ENCODE results near the gene TOPAZ1. TPM values are rescaled to one million over a fixed set of nuclear protein-coding genes. Genes with fewer than 3 reads are reported as not detected.
"Not testable (repeated sequence)": the region's sequence is repeated elsewhere in the genome, so short reads cannot be mapped to it uniquely, and the experiment has no call there.

TOPAZ1 gene
- total RNA-seq, 1 donor from 2014 or later: not detected

DNA sequence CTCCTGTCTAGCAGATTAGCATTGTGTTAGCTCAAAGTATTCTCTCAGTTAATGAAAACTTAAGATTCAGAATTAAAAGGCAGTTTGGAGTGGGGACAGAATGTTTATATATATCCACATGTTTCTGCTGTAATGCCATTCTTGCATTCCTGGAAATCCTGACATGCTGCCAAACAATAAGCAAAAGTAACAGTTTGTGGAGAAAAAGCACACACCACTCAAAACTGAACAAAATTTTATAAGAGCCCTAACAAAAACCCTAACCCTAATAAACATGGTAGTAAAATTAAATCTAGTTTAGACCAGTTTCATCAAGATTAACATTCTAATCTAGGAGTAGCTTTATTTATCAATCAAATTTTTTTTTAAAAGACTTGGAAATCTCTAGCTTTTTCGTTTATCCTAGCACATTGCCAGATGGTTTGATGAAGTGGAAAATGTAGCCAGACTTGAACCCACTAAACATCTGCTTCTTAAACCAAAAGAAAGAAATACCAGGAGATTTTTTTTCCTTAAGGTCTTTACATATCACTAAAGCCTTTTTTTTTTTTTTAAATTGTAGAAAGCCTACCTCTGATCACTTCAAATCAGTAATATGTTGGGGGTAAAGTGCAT is 100.6 kb downstream of the TOPAZ1 start:
- peaks cover 4% of the 10 kb centered on the region for H3K9me3 Mint-ChIP-seq
- peaks cover 57% of the 10 kb centered on the region for H3K79me2 ChIP-seq (ENCODE audit: low read depth)
- no peak overlapping the region for H3K4me2 ChIP-seq
- H3F3A ChIP-seq (ENCODE audit: low read depth): peaks cover 3% of the 10 kb centered on the region
- H3K4me1 Mint-ChIP-seq: peaks cover 16% of the 10 kb centered on the region
- TF ChIP-seq CTCF (IDR thresholded peaks at IDR 0.05) (no peak), EZH2phosphoT487 (IDR thresholded peaks at IDR 0.05) (no peak), EZH2 (IDR thresholded peaks at IDR 0.05) (no peak)
- H2AFZ ChIP-seq (replicated peaks): no peak overlapping the region
- H3K9me3 ChIP-seq (ENCODE audit: low read depth): no peaks in the 10 kb centered on the region
- H3K36me3 ChIP-seq: no peaks in the 10 kb centered on the region
- no peak overlapping the region for H3K27ac Mint-ChIP-seq
- H3K27me3 ChIP-seq: no peaks in the 10 kb centered on the region
- H3K9ac ChIP-seq: no peak overlapping the region
- H3K4me3 ChIP-seq: no peak overlapping the region
- H3K4me1 ChIP-seq: peaks cover 27% of the 10 kb centered on the region
- no peak overlapping the region for H3K27ac ChIP-seq
- H4K20me1 ChIP-seq (ENCODE audit: low read depth): no peaks in the 10 kb centered on the region
- H3K36me3 Mint-ChIP-seq: peaks cover 11% of the 10 kb centered on the region
- H3K4me3 Mint-ChIP-seq: no peak overlapping the region
- no peak for DNase-seq (ENCODE audit: low spot score)
- H3K27me3 Mint-ChIP-seq (ENCODE audit: insufficient read depth, low read depth): peaks cover 3% of the 10 kb centered on the region

DNA sequence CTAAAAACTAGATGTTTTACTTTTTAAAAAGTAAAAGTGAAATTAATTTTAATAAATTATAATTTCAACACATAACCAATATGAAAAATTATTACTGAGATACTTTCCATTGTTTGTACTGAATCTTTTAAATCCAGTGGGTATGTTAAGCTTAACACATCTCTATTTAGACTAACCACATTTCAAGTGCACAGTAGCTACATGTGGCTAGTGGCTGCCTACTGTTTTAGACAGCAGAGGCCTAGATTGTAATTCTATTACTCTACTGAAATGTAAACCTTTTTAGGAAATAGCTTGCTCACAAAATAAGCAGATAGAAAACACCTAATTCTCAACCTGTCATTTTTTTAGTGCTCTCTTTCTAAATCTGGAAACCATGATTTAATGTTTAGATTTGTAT is 101.7 kb downstream of the TOPAZ1 start:
- TF ChIP-seq CTCF (IDR thresholded peaks at IDR 0.05): no peak
- TF ChIP-seq EZH2phosphoT487 (IDR thresholded peaks at IDR 0.05): no peak
- no peak for TF ChIP-seq EZH2 (IDR thresholded peaks at IDR 0.05)
- Histone ChIP-seq H3K27me3 (no peaks in the 10 kb centered on the region), H3K9me3 (ENCODE audit: low read depth) (no peaks in the 10 kb centered on the region), H3K79me2 (ENCODE audit: low read depth) (peaks cover 62% of the 10 kb centered on the region), H3K4me2 (no peak overlapping the region), H2AFZ (replicated peaks) (no peak overlapping the region), H3K4me3 (no peak overlapping the region), H3K36me3 (no peaks in the 10 kb centered on the region), H3F3A (ENCODE audit: low read depth) (no peaks in the 10 kb centered on the region), H4K20me1 (ENCODE audit: low read depth) (no peaks in the 10 kb centered on the region), H3K9ac (no peak overlapping the region), H3K27ac (no peak overlapping the region), H3K4me1 (peaks cover 26% of the 10 kb centered on the region)
- H3K36me3 Mint-ChIP-seq: peaks cover 11% of the 10 kb centered on the region
- DNase-seq (ENCODE audit: low spot score): no peak
- H3K27ac Mint-ChIP-seq: no peak overlapping the region
- peaks cover 11% of the 10 kb centered on the region for H3K4me1 Mint-ChIP-seq
- H3K27me3 Mint-ChIP-seq (ENCODE audit: insufficient read depth, low read depth): peaks cover 2% of the 10 kb centered on the region
- peaks cover 4% of the 10 kb centered on the region for H3K9me3 Mint-ChIP-seq
- no peak overlapping the region for H3K4me3 Mint-ChIP-seq

DNA sequence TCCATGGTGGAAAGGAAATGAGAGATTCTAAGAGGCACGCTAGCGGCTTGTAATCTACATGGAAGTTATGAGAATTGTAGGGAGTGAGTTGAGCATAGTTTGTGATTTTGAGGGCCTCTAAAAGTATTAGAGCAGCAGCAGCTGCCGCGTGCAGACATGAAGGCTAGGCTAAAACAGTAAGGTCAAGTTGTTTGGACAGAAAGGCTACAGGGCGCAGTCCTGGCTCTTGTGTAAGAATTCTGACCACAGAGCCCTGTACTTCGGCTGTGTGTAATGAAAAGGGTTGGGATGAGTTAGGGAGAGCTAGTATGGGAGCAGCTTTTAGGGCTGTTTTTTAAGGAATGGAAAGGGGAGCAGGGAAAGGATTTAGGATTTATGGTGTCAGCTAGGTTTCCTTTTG is 104.9 kb downstream of the TOPAZ1 start:
- H3K9me3 Mint-ChIP-seq: not testable (repeated sequence)

GRCh38 chr3:44348993-44349392 is 107.3 kb downstream of the TOPAZ1 start:
- no peak overlapping the region for H3K4me3 Mint-ChIP-seq
- Histone ChIP-seq H2AFZ (replicated peaks) (no peak overlapping the region), H3K4me1 (peaks cover 17% of the 10 kb centered on the region), H4K20me1 (ENCODE audit: low read depth) (no peaks in the 10 kb centered on the region), H3K4me3 (no peak overlapping the region), H3K4me2 (no peak overlapping the region), H3K27me3 (no peaks in the 10 kb centered on the region), H3K9me3 (ENCODE audit: low read depth) (no peaks in the 10 kb centered on the region), H3F3A (ENCODE audit: low read depth) (no peaks in the 10 kb centered on the region), H3K9ac (no peak overlapping the region), H3K36me3 (no peaks in the 10 kb centered on the region), H3K79me2 (ENCODE audit: low read depth) (peaks cover 52% of the 10 kb centered on the region), H3K27ac (no peak overlapping the region)
- no peaks in the 10 kb centered on the region for H3K4me1 Mint-ChIP-seq
- H3K27me3 Mint-ChIP-seq (ENCODE audit: insufficient read depth, low read depth): peaks cover 2% of the 10 kb centered on the region
- no peak overlapping the region for H3K27ac Mint-ChIP-seq
- DNase-seq (ENCODE audit: low spot score): no peak
- peaks cover 8% of the 10 kb centered on the region for H3K9me3 Mint-ChIP-seq
- H3K36me3 Mint-ChIP-seq: peaks cover 22% of the 10 kb centered on the region
- TF ChIP-seq EZH2 (IDR thresholded peaks at IDR 0.05): no peak
- no peak for TF ChIP-seq CTCF (IDR thresholded peaks at IDR 0.05)
- TF ChIP-seq EZH2phosphoT487 (IDR thresholded peaks at IDR 0.05): no peak

More for the DNA sequence above, 104.9 kb downstream of the TOPAZ1 start:
- not testable (repeated sequence) for H3K9ac ChIP-seq; H3K4me1 Mint-ChIP-seq; H3K4me3 Mint-ChIP-seq; H3K4me2 ChIP-seq; H3K27me3 Mint-ChIP-seq (ENCODE audit: insufficient read depth, low read depth); H3K4me3 ChIP-seq; H3K9me3 ChIP-seq (ENCODE audit: low read depth); H3K27me3 ChIP-seq; H3K27ac Mint-ChIP-seq; H3K27ac ChIP-seq; H2AFZ ChIP-seq (replicated peaks); H3F3A ChIP-seq (ENCODE audit: low read depth); DNase-seq (ENCODE audit: low spot score); H3K36me3 ChIP-seq; H4K20me1 ChIP-seq (ENCODE audit: low read depth)
- Histone ChIP-seq H3K79me2 (ENCODE audit: low read depth) (peaks cover 54% of the 10 kb centered on the region), H3K4me1 (peaks cover 17% of the 10 kb centered on the region)
- H3K36me3 Mint-ChIP-seq: peaks cover 10% of the 10 kb centered on the region

All from neural progenitor cell (in vitro differentiated cells).